Pancreas (tissue), 10 donors: ENCODE measurements around the gene KDM2B. TPM values are rescaled to one million over a fixed set of nuclear protein-coding genes. Genes with fewer than 3 reads are reported as not detected.

Experiments used
- ATAC-seq, 4 donors: fragments of 200-7000 bp; cut with Tn5 transposase; one replicate each; pipeline versions ENCODE4 v1.8.0 to v1.9.1; 2020; ENCODE audit warnings: mild to moderate bottlenecking in 4 of 4, moderate library complexity in 4 of 4
- DNase-seq, 6 donors: peaks; one replicate each; pipeline ENCODE4 v3.0.0-alpha.2; 2020
- FAIRE-seq: peaks from 2 replicates; lab custom pipeline; 2012; peaks lifted over from hg19 to GRCh38; lab: Jason Lieb, UNC
- H3K27ac ChIP-seq, 4 donors: fragments of 200-600 bp; sonication (generic); 1 replicate in 3 of 4; 2 replicates in 1 of 4; pipeline versions ENCODE4 v1.5.0 to v1.8.0; 2020
- H3K27me3 ChIP-seq, 4 donors: fragments of 200-600 bp; one replicate each; pipeline ENCODE4 v1.8.0; 2021
- H3K36me3 ChIP-seq, 3 donors: fragments of 200-600 bp; sonication (generic) in 1 of 3; one replicate each; pipeline versions ENCODE4 v1.5.0 to v1.8.0; 2020 to 2021
- H3K4me1 ChIP-seq, 3 donors: fragments of 200-600 bp; one replicate each; pipeline ENCODE4 v1.8.0; 2021
- H3K4me3 ChIP-seq, 4 donors: fragments of 200-600 bp; sonication (generic) in 2 of 4; one replicate each; pipeline versions ENCODE4 v1.5.0 to v1.8.0; 2020 to 2021
- H3K9me3 ChIP-seq, 4 donors: fragments of 200-600 bp; one replicate each; pipeline ENCODE4 v1.8.0; 2021
- CTCF ChIP-seq, 4 donors: fragments of 200-600 bp; sonication (generic) in 3 of 4; IDR thresholded peaks; one replicate each; pipeline versions ENCODE4 v1.5.0 to v1.8.0; 2021; ENCODE audit warnings: antibody characterized with exemption in 4 of 4
- WGBS, 2 donors: extraction: QIAGEN DNeasy Blood & Tissue Kit; methylation state at CpG; one replicate each; pipeline ENCODE4 v1.1.7; 2013; 5-methylcytosine and 5-hydroxymethylcytosine counted together
- intact Hi-C, 3 donors: fragments of 100-400 bp; cut with DNase I; formaldehyde crosslinking; loops; one replicate each; pipeline versions ENCODE4 v1.11.1 to v1.14.2; 2022
- polyA plus RNA-seq, 2 donors: library from polyadenylated mRNA; stranded (reverse); fragments of 200-250 nt; gene quantifications; one replicate each; pipeline ENCODE4 v1.2.3, GENCODE V29; 2013
- total RNA-seq, 6 donors: library from RNA; stranded (reverse); fragmentation: NEBNext Ultra II Directional in 4 of 6; extraction: Animal tissue kit (Norgen Biotek cat#: 25700) in 4 of 6; gene quantifications; one replicate each; pipeline versions ENCODE4 v1.2.1 to v1.2.4, GENCODE V29; 2021 to 2023
- donor health status: healthy with polysubstance abuse.
- donor health status: DM: no; HTN: no; CAD: no; lungs with moderate emphysema.
- donor health status: DM: no; HTN: no; CAD: no.
- donor health status: control.
- donor health status: control.
- donor health status: Bipolar disorder and iron deficiency.
- donor health status: DM: yes; HTN: yes; CAD: no.
- donor health status: DM: no; HTN: no; CAD: no.
- donor health status: DM: no; HTN: no; CAD: no.
- donor health status: DM: yes; HTN: yes; CAD: no.

The KDM2B gene
- total and polyA plus RNA-seq, 8 donors: 7.4 to 21.7 (median 10.3) TPM

- H3K4me1 ChIP-seq: no peaks in the 10 kb centered on the region
- H3K4me3 ChIP-seq: no peak overlapping the region
- FAIRE-seq (no peak), ATAC-seq (no peak), DNase-seq (no peak)
- H3K9me3 ChIP-seq: no peaks in the 10 kb centered on the region
- H3K27me3 ChIP-seq: no peaks in the 10 kb centered on the region
- no peak overlapping the region for H3K27ac ChIP-seq
- intact Hi-C loops: no loop called here
- H3K36me3 ChIP-seq: no peaks in the 10 kb centered on the region
- TF ChIP-seq CTCF (IDR thresholded peaks at IDR 0.05): no peak
- 86 to 93% methylated on average over 23 of the region's 23 CpGs for WGBS, 2 donors
Observed at GRCh38 chr12:121455766-121456420, 124.9 kb downstream of the KDM2B start.

GRCh38 chr12:121454921-121455320, 125.9 kb downstream of the KDM2B start:
- intact Hi-C loops: no loop called here
- Histone ChIP-seq H3K4me1 (no peaks in the 10 kb centered on the region), H3K9me3 (no peaks in the 10 kb centered on the region), H3K27me3 (no peaks in the 10 kb centered on the region), H3K27ac (no peak overlapping the region), H3K4me3 (no peak overlapping the region), H3K36me3 (no peaks in the 10 kb centered on the region)
- TF ChIP-seq CTCF (IDR thresholded peaks at IDR 0.05): no peak
- DNase-seq (no peak), ATAC-seq (no peak), FAIRE-seq (no peak)
- WGBS, 2 donors: 89 to 92% methylated on average over 6 of the region's 6 CpGs

GRCh38 chr12:121453629-121454028, 127.2 kb downstream of the KDM2B start:
- Histone ChIP-seq H3K4me3 (no peak overlapping the region), H3K9me3 (no peaks in the 10 kb centered on the region), H3K27me3 (no peaks in the 10 kb centered on the region), H3K36me3 (no peaks in the 10 kb centered on the region), H3K4me1 (no peaks in the 10 kb centered on the region), H3K27ac (no peak overlapping the region)
- no peak for FAIRE-seq
- WGBS, 2 donors: 86 to 93% methylated on average over 18 of the region's 18 CpGs
- no peak for TF ChIP-seq CTCF (IDR thresholded peaks at IDR 0.05)
- no peak for ATAC-seq
- intact Hi-C loops: no loop called here
- no peak for DNase-seq

- Histone ChIP-seq H3K9me3 (no peaks in the 10 kb centered on the region), H3K36me3 (no peaks in the 10 kb centered on the region), H3K27ac (no peak overlapping the region), H3K4me3 (no peak overlapping the region), H3K27me3 (no peaks in the 10 kb centered on the region), H3K4me1 (no peaks in the 10 kb centered on the region)
- 95 to 97% methylated on average over 39 of the region's 39 CpGs for WGBS, 2 donors
- FAIRE-seq: no peak
- DNase-seq: no peak
- ATAC-seq: no peak
- intact Hi-C loops: no loop called here
- TF ChIP-seq CTCF (IDR thresholded peaks at IDR 0.05): no peak
Observed at GRCh38 chr12:121452985-121453360, 127.8 kb downstream of the KDM2B start.

GRCh38 chr12:121452340-121452984, 128.4 kb downstream of the KDM2B start:
- no peaks in the 10 kb centered on the region for H3K27me3 ChIP-seq
- H3K27ac ChIP-seq: peak overlapping the region in 1 of 4 donors; percentile 3
- no peak for DNase-seq
- H3K36me3 ChIP-seq: no peaks in the 10 kb centered on the region
- no peak for TF ChIP-seq CTCF (IDR thresholded peaks at IDR 0.05)
- ATAC-seq: peak in 3 of 4 donors; percentile 8 to 46 (median 20)
- intact Hi-C loops: no loop called here
- no peak overlapping the region for H3K4me3 ChIP-seq
- no peaks in the 10 kb centered on the region for H3K9me3 ChIP-seq
- H3K4me1 ChIP-seq: no peaks in the 10 kb centered on the region
- 80 to 83% methylated on average over 33 to 35 of the region's 35 CpGs for WGBS, 2 donors
- FAIRE-seq: no peak
